ENCODE results near the gene TMEM242. TPM values are rescaled to one million over a fixed set of nuclear protein-coding genes. Genes with fewer than 3 reads are reported as not detected.

Gene TMEM242
- total and polyA plus RNA-seq, 2 of the 13 experiments (the other 11 are each of a cell fraction or from before 2014, with no cell fraction given): 5.6 to 11.1 TPM

DNA sequence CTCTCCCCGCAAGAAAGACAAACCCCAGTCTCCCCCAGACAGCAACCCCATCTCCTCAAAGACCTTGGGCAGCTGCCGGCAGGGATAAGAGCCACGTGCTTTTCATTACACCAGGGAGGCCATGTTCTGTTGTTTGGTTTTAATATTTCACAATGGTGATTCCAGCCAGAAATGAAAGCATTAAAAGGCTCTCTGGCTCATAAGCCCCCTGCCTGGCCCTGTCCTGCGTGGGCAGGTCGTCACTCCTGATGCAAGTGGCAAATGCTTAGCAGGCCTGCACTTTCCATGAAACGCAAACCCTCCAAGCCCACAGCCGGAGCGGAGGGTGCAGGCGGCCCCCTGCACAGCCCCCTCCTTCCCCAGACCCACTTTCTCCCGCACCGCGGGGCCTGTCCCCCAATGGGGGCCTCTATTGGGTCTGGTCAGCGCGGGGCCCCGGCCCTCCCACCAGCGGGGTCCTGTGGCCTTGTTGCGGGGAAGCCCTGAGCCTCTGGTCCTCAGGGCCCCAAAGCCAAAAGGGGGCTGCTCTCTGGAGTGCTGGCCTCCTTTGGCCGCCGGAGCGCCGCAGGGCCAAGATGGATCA is 77.2 kb downstream of the TMEM242 start:
- no peak overlapping the region for H3K9ac ChIP-seq (ENCODE audit: insufficient read depth, low read depth, low read length)
- ChIA-PET CTCF (ENCODE audit: low intra/inter-chr PET ratio, low total read pairs) (no interaction called here), POLR2A (no interaction called here)
- H3K27ac ChIP-seq (ENCODE audit: extremely low read length, insufficient read depth, low read length): no peak overlapping the region
- no TSS peak for BruUV-seq (replicated peaks)
- no peaks in the 10 kb centered on the region for H3K4me1 ChIP-seq (ENCODE audit: insufficient read depth, low read length)
- WGBS (ENCODE audit: low lambda C conversion rate): 76% methylated on average over 15 of the region's 21 CpGs
- FAIRE-seq (no peak), DNase-seq (ENCODE audit: low spot score) (no peak), ATAC-seq (no peak)
- intact Hi-C loops (cut with micrococcal nuclease; ENCODE audit: unreplicated experiment) (no loop called here), in situ Hi-C loops (cut with HindIII; ENCODE audit: extremely low pct_ligation_motif_present, low pct_unique_long_range_greater_than_20kb) (no loop called here)
- no peaks in the 10 kb centered on the region for H3K9me3 ChIP-seq (ENCODE audit: low read length)
- no peak overlapping the region for H2AFZ ChIP-seq (ENCODE audit: low read length)
- H3K36me3 ChIP-seq (replicated peaks in 1 of 2; ENCODE audit: control insufficient read depth in 1 of 2, insufficient read depth in 2 of 2, low read length in 2 of 2): no peaks in the 10 kb centered on the region
- no peak overlapping the region for H3K4me2 ChIP-seq (ENCODE audit: low read depth, low read length)
- H3K79me2 ChIP-seq (ENCODE audit: insufficient read depth, low read length): no peaks in the 10 kb centered on the region
- TF ChIP-seq HNF4G (IDR thresholded peaks at IDR 0.05; ENCODE audit: borderline replicate concordance, low read depth, low read length) (no peak), HNF4G (CRISPR knock-in tag; IDR thresholded peaks at IDR 0.05; ENCODE audit: borderline replicate concordance, low read depth) (no peak), SKI (IDR thresholded peaks at IDR 0.05; ENCODE audit: partially characterized antibody) (no peak), SSRP1 (CRISPR knock-in tag; IDR thresholded peaks at IDR 0.05) (no peak), ZNF296 (CRISPR knock-in tag; conservative IDR thresholded peaks at IDR 0.05) (no peak), RELA (CRISPR knock-in tag; IDR thresholded peaks at IDR 0.05) (no peak), KDM5B (CRISPR knock-in tag; IDR thresholded peaks at IDR 0.05; ENCODE audit: borderline replicate concordance) (no peak), ZNF660 (CRISPR knock-in tag; IDR thresholded peaks at IDR 0.05; ENCODE audit: borderline replicate concordance, low read depth) (no peak), SNAI1 (CRISPR knock-in tag; IDR thresholded peaks at IDR 0.05; ENCODE audit: borderline replicate concordance) (no peak), PHF5A (CRISPR knock-in tag; IDR thresholded peaks at IDR 0.05; ENCODE audit: low read depth, unreplicated experiment) (no peak), ZNF850 (CRISPR knock-in tag; conservative IDR thresholded peaks at IDR 0.05) (no peak), STAT5B (CRISPR knock-in tag; IDR thresholded peaks at IDR 0.05) (no peak), ZFYVE20 (CRISPR knock-in tag; IDR thresholded peaks at IDR 0.05; ENCODE audit: borderline replicate concordance, low read depth) (no peak), MZF1 (CRISPR knock-in tag; IDR thresholded peaks at IDR 0.05; ENCODE audit: borderline replicate concordance) (no peak), GZF1 (CRISPR knock-in tag; IDR thresholded peaks at IDR 0.05) (no peak), ZEB1 (IDR thresholded peaks at IDR 0.05; ENCODE audit: insufficient replicate concordance, low read depth) (no peak)
- TF ChIP-seq, protein P1, sequence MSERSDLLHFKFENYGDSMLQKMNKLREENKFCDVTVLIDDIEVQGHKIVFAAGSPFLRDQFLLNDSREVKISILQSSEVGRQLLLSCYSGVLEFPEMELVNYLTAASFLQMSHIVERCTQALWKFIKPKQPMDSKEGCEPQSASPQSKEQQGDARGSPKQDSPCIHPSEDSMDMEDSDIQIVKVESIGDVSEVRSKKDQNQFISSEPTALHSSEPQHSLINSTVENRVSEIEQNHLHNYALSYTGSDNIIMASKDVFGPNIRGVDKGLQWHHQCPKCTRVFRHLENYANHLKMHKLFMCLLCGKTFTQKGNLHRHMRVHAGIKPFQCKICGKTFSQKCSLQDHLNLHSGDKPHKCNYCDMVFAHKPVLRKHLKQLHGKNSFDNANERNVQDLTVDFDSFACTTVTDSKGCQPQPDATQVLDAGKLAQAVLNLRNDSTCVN (CRISPR knock-in tag; IDR thresholded peaks at IDR 0.05; ENCODE audit: borderline replicate concordance): no peak
- TF ChIP-seq, protein P2, sequence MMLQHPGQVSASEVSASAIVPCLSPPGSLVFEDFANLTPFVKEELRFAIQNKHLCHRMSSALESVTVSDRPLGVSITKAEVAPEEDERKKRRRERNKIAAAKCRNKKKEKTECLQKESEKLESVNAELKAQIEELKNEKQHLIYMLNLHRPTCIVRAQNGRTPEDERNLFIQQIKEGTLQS (CRISPR knock-in tag; IDR thresholded peaks at IDR 0.05): no peak
- TF ChIP-seq, protein P3, sequence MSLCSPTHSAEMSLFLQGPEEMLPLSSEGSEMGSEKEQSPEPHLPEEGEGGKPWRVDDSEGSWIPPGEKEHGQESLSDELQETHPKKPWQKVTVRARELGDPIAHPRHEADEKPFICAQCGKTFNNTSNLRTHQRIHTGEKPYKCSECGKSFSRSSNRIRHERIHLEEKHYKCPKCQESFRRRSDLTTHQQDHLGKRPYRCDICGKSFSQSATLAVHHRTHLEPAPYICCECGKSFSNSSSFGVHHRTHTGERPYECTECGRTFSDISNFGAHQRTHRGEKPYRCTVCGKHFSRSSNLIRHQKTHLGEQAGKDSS (CRISPR knock-in tag; IDR thresholded peaks at IDR 0.05; ENCODE audit: borderline replicate concordance, low read depth): no peak
- no peaks in the 10 kb centered on the region for H4K20me1 ChIP-seq (ENCODE audit: insufficient read depth, low read length)
- H3K4me3 ChIP-seq (replicated peaks in 1 of 3; ENCODE audit: insufficient read depth in 1 of 3, low read depth in 2 of 3, low read length in 3 of 3): no peak overlapping the region
- peaks cover 4 to 40% of the 10 kb centered on the region in 2 experiments; a peak in 3 of 5 replicates for H3K27me3 ChIP-seq (ENCODE audit: control insufficient read depth in 1 of 2, insufficient read depth in 2 of 2, low read length in 2 of 2)
